Peyer's patch (tissue), 4 donors: Measurements from ENCODE around the gene HTRA3. TPM values are rescaled to one million over a fixed set of nuclear protein-coding genes. Genes with fewer than 3 reads are reported as not detected.

Experiments used
- DNase-seq, 3 donors: peaks; one replicate each; pipeline ENCODE4 v3.0.0-alpha.2; 2017 to 2019
- H3K27ac ChIP-seq, 4 donors: fragments of 200-600 bp; sonication (generic); one replicate each; pipeline ENCODE4 v1.5.1; 2016 to 2019
- H3K27me3 ChIP-seq, 2 donors: fragments of 200-600 bp; sonication (generic); one replicate each; pipeline ENCODE4 v1.5.1; 2019
- H3K36me3 ChIP-seq, 3 donors: fragments of 200-600 bp; sonication (generic); one replicate each; pipeline ENCODE4 v1.5.1; 2016 to 2019
- H3K4me1 ChIP-seq, 4 donors: fragments of 200-600 bp; sonication (generic); one replicate each; pipeline ENCODE4 v1.5.1; 2016 to 2019
- H3K4me3 ChIP-seq, 4 donors: fragments of 200-600 bp; sonication (generic); 1 replicate in 3 of 4; 2 replicates in 1 of 4; pipeline ENCODE4 v1.5.1; 2016 to 2019; ENCODE audit warnings: mild to moderate bottlenecking in 1 of 4
- H3K9me3 ChIP-seq, 4 donors: fragments of 200-600 bp; sonication (generic); one replicate each; pipeline ENCODE4 v1.5.1; 2016 to 2019; ENCODE audit warnings: mild to moderate bottlenecking in 1 of 4
- POLR2A ChIP-seq, 2 donors: fragments of 450-650 bp; IDR thresholded peaks; one replicate each; pipeline ENCODE4 v1.5.1; 2017; ENCODE audit warnings: antibody characterized with exemption in 2 of 2, mild to moderate bottlenecking in 2 of 2, moderate library complexity in 2 of 2
- total RNA-seq, 4 donors: library from RNA; depleted of rRNA; stranded (reverse); fragments of >200 nt; gene quantifications; one replicate each; pipeline ENCODE4 v1.1.0, GENCODE V29; 2016
- TF ChIP-seq, protein P1 (sequence below), 6 experiments: fragments of 450-650 bp in 4 of 6; fragments of 200-600 bp in 2 of 6; sonication (generic) in 1 of 6; IDR thresholded peaks; one replicate each; pipeline ENCODE4 v1.5.1; 2017 to 2019; ENCODE audit warnings: antibody characterized with exemption in 6 of 6, mild to moderate bottlenecking in 3 of 6, moderate library complexity in 1 of 6

The HTRA3 gene
- total RNA-seq, 4 donors from 2014 or later: 3.3 to 43.7 (median 7.9) TPM

DNA sequence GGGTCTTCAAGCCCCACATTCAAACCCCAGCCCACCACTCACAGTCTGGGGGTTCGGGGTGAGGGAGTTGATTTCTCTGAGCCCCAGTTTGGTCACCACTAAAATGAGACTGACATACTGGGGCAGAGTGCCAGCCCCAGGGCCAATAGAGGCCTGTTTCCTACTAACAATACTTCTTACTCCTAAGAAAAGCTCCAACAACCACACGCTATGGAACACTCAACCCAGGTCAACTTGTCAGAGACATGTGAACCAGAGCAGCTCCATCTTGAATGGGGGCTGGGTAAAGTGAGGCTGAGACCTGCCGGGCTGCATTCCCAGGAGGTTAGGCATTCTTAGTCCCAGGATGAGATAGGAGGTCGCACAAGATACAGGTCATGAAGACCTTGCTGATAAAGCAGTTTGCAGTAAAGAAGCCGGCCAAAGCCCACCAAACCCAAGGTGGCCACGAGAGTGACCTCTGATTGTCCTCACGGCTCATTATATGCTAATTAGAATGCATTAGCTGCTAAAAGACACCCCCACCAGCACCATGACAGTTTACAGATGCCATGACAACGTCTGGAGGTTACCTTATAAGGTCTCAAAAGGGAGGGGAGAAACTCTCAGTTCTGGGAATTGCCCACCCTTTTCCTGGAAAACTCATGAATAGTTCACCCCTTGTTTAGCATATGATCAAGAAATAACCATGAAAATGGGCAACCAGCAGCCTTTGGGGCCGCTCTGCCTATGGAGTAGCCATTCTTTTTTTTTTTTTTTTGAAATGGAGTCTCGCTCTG is 26.6 kb upstream of the HTRA3 start:
- peak overlapping the region in 1 of 4 donors; percentile 18 for H3K27ac ChIP-seq
- TF ChIP-seq POLR2A (IDR thresholded peaks at IDR 0.05): no peak
- TF ChIP-seq, protein P1, sequence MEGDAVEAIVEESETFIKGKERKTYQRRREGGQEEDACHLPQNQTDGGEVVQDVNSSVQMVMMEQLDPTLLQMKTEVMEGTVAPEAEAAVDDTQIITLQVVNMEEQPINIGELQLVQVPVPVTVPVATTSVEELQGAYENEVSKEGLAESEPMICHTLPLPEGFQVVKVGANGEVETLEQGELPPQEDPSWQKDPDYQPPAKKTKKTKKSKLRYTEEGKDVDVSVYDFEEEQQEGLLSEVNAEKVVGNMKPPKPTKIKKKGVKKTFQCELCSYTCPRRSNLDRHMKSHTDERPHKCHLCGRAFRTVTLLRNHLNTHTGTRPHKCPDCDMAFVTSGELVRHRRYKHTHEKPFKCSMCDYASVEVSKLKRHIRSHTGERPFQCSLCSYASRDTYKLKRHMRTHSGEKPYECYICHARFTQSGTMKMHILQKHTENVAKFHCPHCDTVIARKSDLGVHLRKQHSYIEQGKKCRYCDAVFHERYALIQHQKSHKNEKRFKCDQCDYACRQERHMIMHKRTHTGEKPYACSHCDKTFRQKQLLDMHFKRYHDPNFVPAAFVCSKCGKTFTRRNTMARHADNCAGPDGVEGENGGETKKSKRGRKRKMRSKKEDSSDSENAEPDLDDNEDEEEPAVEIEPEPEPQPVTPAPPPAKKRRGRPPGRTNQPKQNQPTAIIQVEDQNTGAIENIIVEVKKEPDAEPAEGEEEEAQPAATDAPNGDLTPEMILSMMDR (IDR thresholded peaks at IDR 0.05): no peak
- H3K9me3 ChIP-seq: no peaks in the 10 kb centered on the region
- H3K27me3 ChIP-seq: no peaks in the 10 kb centered on the region
- H3K4me3 ChIP-seq: no peak overlapping the region
- no peak for DNase-seq
- no peaks in the 10 kb centered on the region for H3K36me3 ChIP-seq
- H3K4me1 ChIP-seq: peaks cover 0 to 6% (median 2%) of the 10 kb centered on the region in 4 donors

DNA sequence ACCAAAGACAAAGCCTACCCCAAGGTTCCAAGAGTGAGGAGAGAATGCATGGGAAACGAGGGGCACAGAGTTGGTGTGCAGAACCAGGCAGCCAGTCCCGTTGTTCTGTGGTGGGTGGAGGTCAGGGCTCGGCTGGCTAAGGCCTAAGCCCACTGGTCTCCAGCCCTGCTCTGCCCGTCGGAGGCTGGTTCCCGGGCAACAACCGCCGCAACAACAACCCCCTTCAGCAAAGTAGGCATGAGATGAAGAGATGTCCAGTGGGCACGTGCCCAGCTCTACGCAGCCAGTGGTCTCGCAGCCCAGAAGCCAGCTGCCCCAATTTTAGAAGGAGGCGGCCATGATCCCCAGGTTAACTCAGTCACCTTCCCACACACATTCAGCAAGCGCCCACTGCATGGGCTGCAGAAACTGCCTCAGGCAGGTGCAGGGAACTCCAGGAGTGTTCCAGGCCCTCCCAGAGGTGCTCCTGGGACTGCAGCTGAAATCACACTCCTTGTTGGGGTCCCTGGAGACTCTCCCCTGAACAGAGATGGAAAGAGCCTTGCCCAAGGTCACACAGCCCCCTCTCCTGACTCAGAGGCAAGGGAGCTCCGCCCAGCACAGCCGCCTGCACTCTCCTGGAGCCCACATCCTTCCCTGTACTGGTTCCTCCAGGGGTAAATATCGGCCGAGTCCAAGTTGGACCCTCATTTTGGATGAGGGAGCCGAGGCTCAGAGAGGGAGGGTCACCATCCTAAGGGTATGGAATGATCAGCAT is 25.4 kb upstream of the HTRA3 start:
- H3K27ac ChIP-seq: no peak overlapping the region
- no peak for TF ChIP-seq POLR2A (IDR thresholded peaks at IDR 0.05)
- TF ChIP-seq, protein P1 (IDR thresholded peaks at IDR 0.05): no peak
- DNase-seq: no peak

DNA sequence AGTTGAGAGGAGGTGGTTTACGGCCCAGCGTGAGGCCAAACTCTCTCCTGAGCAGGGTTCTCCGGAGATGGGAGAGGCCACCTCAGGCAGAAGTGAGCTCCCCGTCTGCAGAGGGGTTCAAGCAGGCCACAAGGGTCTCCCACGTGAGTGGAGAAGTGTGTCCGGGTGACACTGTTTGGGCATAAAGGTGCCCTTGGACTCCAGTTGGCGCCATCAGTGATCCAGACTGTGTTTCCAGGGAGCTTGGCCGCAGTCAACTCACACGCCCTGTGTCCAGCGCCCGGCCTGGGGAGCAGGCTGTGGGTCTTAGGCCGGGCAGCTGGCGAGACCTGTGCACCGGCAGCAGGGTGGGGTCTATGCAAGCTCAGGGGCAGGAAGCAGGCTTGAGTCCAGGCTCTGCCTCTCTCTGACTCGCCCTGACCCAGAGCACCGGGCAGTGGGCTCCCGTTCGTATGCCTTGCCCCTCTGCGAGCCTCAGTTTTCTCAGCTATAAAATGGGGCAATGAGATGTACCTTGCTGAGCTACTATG is 24.6 kb upstream of the HTRA3 start:
- Histone ChIP-seq H3K27me3 (no peaks in the 10 kb centered on the region), H3K4me1 (peaks cover 0 to 6% (median 0%) of the 10 kb centered on the region in 4 donors), H3K9me3 (no peaks in the 10 kb centered on the region), H3K27ac (no peak overlapping the region), H3K4me3 (no peak overlapping the region), H3K36me3 (no peaks in the 10 kb centered on the region)
- no peak for DNase-seq
- no peak for TF ChIP-seq POLR2A (IDR thresholded peaks at IDR 0.05)
- TF ChIP-seq, protein P1 (IDR thresholded peaks at IDR 0.05): no peak

More for the DNA sequence above, 25.4 kb upstream of the HTRA3 start:
- Histone ChIP-seq H3K4me3 (no peak overlapping the region), H3K36me3 (no peaks in the 10 kb centered on the region), H3K9me3 (no peaks in the 10 kb centered on the region), H3K4me1 (peaks cover 0 to 6% (median 0%) of the 10 kb centered on the region in 4 donors), H3K27me3 (no peaks in the 10 kb centered on the region)

DNA sequence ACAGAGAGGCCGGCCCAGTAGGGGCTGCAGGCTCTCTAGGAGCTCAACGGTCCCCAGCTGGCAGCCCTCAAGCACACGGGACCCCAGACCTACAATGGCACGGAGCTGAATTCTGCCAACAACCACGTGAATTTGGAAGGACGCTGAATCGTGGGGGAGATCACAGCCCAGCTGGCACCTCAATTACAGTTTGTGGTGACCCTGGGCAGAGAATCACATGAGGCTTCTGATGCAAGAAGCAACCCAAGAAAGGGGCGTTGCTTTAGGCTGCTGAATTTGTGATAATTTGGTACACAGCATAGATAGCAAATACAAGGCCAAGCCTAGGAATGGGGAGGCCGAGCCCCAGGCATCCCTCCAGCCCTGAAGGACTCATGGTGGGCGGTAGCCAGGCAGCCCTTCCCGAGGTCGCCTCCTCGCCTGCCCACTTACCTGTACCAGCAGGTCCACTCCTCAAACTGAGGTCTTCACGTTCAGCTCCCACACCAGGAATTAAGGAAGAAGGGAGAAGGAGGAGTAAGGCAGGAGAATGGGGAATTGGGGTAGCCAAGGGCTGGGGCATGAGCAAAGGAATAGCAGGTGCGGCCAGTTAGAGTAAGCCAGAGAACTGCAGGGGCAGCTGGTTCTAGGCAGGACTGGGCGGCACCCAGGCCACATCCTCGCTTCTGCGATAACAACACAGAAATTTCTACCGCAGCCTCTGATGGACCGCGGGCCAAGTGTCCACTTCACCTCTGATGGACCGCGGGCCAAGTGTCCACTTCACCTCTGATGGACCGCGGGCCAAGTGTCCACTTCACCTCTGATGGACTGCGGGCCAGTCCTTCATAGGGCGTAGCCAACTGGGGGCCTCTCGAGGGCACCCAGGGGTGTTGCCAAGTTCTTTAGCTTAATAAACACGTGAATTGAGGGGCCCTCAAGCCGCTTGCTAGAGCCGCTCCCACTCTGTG is 23.4 kb upstream of the HTRA3 start:
- DNase-seq: no peak
- TF ChIP-seq POLR2A (IDR thresholded peaks at IDR 0.05): no peak
- TF ChIP-seq, protein P1 (IDR thresholded peaks at IDR 0.05): no peak
- Histone ChIP-seq H3K27ac (peak overlapping the region in 1 of 4 donors; percentile 64), H3K9me3 (no peaks in the 10 kb centered on the region), H3K4me3 (no peak overlapping the region), H3K4me1 (peaks cover 0 to 6% (median 0%) of the 10 kb centered on the region in 4 donors), H3K27me3 (no peaks in the 10 kb centered on the region), H3K36me3 (no peaks in the 10 kb centered on the region)
